Chondrocyte (in vitro differentiated cells): Measurements from ENCODE around the gene ATRIP. TPM values are rescaled to one million over a fixed set of nuclear protein-coding genes. Genes with fewer than 3 reads are reported as not detected.
A peak's percentile ranks its signal among the peaks of the same experiment; 100 is the strongest.

Experiments
- DNase-seq: peaks from one replicate; pipeline ENCODE4 v3.0.0; 2021; ENCODE audit warnings: mixed read lengths, low spot score
- H3K27ac Mint-ChIP-seq: one replicate; pipeline ENCODE4 v1.8.0; 2021; ENCODE audit warnings: mild to moderate bottlenecking, moderate library complexity, mixed read lengths; ENCODE audit not compliant: unreplicated experiment
- H3K27me3 Mint-ChIP-seq: 2 replicates; pipeline ENCODE4 v1.8.0; 2021; ENCODE audit warnings: low read depth, mixed read lengths
- H3K36me3 Mint-ChIP-seq: 2 replicates; pipeline ENCODE4 v1.8.0; 2021; ENCODE audit warnings: low read depth, mixed read lengths
- H3K4me1 Mint-ChIP-seq: 2 replicates; pipeline ENCODE4 v1.8.0; 2021; ENCODE audit warnings: low read depth, mild to moderate bottlenecking, mixed read lengths
- H3K4me3 Mint-ChIP-seq: one replicate; pipeline ENCODE4 v1.8.0; 2021; ENCODE audit warnings: mild to moderate bottlenecking, moderate library complexity, mixed read lengths; ENCODE audit not compliant: unreplicated experiment
- H3K9me3 Mint-ChIP-seq: 2 replicates; pipeline ENCODE4 v1.8.0; 2021; ENCODE audit warnings: low read depth, mixed read lengths
- CTCF ChIP-seq: fragments of 200-600 bp; sonication (generic); IDR thresholded peaks from 2 replicates; pipeline ENCODE4 v1.5.0; 2021; ENCODE audit warnings: antibody characterized with exemption, mild to moderate bottlenecking, moderate library complexity
- total RNA-seq: library from RNA; stranded (reverse); gene quantifications from 3 replicates; pipeline ENCODE4 v1.2.1, GENCODE V29; 2021

ATRIP gene
- total RNA-seq, 1 donor from 2014 or later = 8.7 TPM

- Mint-ChIP-seq H3K36me3 (peaks cover 3% of the 10 kb centered on the region), H3K4me1 (peaks cover 51% of the 10 kb centered on the region), H3K4me3 (peak overlapping the region; percentile 67), H3K27ac (peak overlapping the region; percentile 87), H3K9me3 (no peaks in the 10 kb centered on the region), H3K27me3 (no peaks in the 10 kb centered on the region)
- no peak for DNase-seq
- TF ChIP-seq CTCF = no peak
These were observed 12.9 kb upstream of the ATRIP start for GRCh38 chr3:48433472-48434118.

- Mint-ChIP-seq H3K27me3 (no peaks in the 10 kb centered on the region), H3K4me1 (peaks cover 61% of the 10 kb centered on the region), H3K36me3 (peaks cover 3% of the 10 kb centered on the region), H3K9me3 (no peaks in the 10 kb centered on the region), H3K4me3 (no peak overlapping the region), H3K27ac (peak overlapping the region; percentile 87)
- no peak for DNase-seq
- TF ChIP-seq CTCF = no peak
These were observed 11.8 kb upstream of the ATRIP start for GRCh38 chr3:48434591-48435222.

GRCh38 chr3:48435223-48435595 lies 11.3 kb upstream of the ATRIP start:
- no peak for DNase-seq
- Mint-ChIP-seq H3K27ac (no peak overlapping the region), H3K4me3 (no peak overlapping the region), H3K9me3 (no peaks in the 10 kb centered on the region), H3K27me3 (no peaks in the 10 kb centered on the region), H3K36me3 (peaks cover 3% of the 10 kb centered on the region), H3K4me1 (peaks cover 59% of the 10 kb centered on the region)
- no peak for TF ChIP-seq CTCF

GRCh38 chr3:48435774-48436476 lies 10.6 kb upstream of the ATRIP start:
- Mint-ChIP-seq H3K4me3 (no peak overlapping the region), H3K9me3 (no peaks in the 10 kb centered on the region), H3K4me1 (peaks cover 56% of the 10 kb centered on the region), H3K36me3 (peaks cover 3% of the 10 kb centered on the region), H3K27ac (no peak overlapping the region), H3K27me3 (no peaks in the 10 kb centered on the region)
- peak; percentile 100 for TF ChIP-seq CTCF
- DNase-seq = no peak

- peaks cover 3% of the 10 kb centered on the region for H3K36me3 Mint-ChIP-seq
- DNase-seq = no peak
- no peak for TF ChIP-seq CTCF
- peaks cover 56% of the 10 kb centered on the region for H3K4me1 Mint-ChIP-seq
- no peak overlapping the region for H3K4me3 Mint-ChIP-seq
- no peaks in the 10 kb centered on the region for H3K27me3 Mint-ChIP-seq
- no peaks in the 10 kb centered on the region for H3K9me3 Mint-ChIP-seq
- H3K27ac Mint-ChIP-seq = no peak overlapping the region
These were observed 10.1 kb upstream of the ATRIP start for GRCh38 chr3:48436477-48436787.
